ENCODE measurements around the gene ATF6. TPM values are rescaled to one million over a fixed set of nuclear protein-coding genes. Genes with fewer than 3 reads are reported as not detected.

ATF6 gene
- polyA plus RNA-seq, 2 of the 4 experiments (the other 2 are of a cell fraction) = 8.6 to 28.0 TPM

DNA sequence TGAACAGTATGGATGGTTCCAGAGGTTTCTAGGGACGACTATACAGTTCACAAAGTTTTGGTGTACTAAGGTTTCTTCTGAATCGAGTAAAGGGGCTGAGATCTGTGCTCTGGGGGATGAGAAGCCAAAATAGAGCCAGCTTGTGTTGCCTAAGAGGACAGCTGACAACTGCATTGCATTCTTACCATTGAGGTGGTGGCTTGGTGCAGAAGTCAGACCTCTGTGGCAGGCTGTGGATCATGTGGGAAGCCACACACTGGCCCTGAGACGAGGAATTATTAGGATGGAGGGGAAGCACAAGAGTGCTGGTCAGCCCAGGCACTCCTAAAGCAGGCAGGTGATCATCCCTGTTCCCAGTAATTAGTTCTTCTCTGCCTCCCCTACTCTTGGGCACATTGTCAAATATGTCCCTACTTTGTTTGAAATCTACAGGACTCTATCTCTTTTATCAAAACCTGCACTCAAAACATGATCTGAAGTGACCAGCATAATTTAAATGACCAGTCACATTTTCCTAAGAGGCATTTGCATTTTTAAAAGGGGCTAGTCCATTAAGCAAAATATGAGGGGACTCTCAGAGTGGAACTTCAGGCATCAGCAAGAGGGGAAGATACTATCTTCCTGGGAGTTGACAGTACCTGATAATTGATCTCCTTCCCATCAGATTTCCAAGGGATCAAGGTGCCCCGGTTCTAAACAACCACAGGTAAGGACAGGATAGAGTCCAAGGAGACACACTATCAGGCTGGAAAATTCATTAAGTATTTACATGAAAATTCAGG is 45.0 kb upstream of the ATF6 start, which contains the start of gene FCRLB:
FCRLB (plus strand) TSS at position 589 of the 782 bp plus-strand sequence. CDS start 1,129 bp downstream, outside the sequence.
- Histone ChIP-seq H3K9me3 (no peaks in the 10 kb centered on the region), H3K27ac (0 out of 6 replicates have a peak within 1 kb of the TSS, but pooled peaks of 1 of the 2 experiments have one; percentile 17), H3K4me3 (no peak within 1 kb of the TSS), H3K4me1 (peaks cover 15% of the 10 kb centered on the region; the same call in 2 of the 3 replicates), H3K4me2 (peak within 1 kb of the TSS; percentile 44; the same call in 2 of the 3 replicates)
- 48% methylated on average over 4 of the region's 4 CpGs for WGBS (ENCODE audit: missing lambda C conversion rate)
- ATAC-seq (no peak), DNase-seq (ENCODE audit: low read depth in 1 of 2, low spot score in 1 of 2) (no peak), FAIRE-seq (no peak)
- ChIA-PET CTCF (no interaction called here), POLR2A (no interaction called here)
- no peak for TF ChIP-seq NR3C1 (IDR thresholded peaks at IDR 0.05)
- TF ChIP-seq, protein P1, sequence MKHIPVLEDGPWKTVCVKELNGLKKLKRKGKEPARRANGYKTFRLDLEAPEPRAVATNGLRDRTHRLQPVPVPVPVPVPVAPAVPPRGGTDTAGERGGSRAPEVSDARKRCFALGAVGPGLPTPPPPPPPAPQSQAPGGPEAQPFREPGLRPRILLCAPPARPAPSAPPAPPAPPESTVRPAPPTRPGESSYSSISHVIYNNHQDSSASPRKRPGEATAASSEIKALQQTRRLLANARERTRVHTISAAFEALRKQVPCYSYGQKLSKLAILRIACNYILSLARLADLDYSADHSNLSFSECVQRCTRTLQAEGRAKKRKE (CRISPR knock-in tag; IDR thresholded peaks at IDR 0.05; ENCODE audit: low read depth) = no peak
- no peak for TF ChIP-seq CHD4 (IDR thresholded peaks at IDR 0.05; ENCODE audit: borderline replicate concordance)
- no peak for TF ChIP-seq POLR2A (IDR thresholded peaks at IDR 0.05; ENCODE audit: low read length)
- TF ChIP-seq JUNB (IDR thresholded peaks at IDR 0.05) = no peak
- TF ChIP-seq, protein P2, sequence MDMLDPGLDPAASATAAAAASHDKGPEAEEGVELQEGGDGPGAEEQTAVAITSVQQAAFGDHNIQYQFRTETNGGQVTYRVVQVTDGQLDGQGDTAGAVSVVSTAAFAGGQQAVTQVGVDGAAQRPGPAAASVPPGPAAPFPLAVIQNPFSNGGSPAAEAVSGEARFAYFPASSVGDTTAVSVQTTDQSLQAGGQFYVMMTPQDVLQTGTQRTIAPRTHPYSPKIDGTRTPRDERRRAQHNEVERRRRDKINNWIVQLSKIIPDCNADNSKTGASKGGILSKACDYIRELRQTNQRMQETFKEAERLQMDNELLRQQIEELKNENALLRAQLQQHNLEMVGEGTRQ (IDR thresholded peaks at IDR 0.05) = no peak

DNA sequence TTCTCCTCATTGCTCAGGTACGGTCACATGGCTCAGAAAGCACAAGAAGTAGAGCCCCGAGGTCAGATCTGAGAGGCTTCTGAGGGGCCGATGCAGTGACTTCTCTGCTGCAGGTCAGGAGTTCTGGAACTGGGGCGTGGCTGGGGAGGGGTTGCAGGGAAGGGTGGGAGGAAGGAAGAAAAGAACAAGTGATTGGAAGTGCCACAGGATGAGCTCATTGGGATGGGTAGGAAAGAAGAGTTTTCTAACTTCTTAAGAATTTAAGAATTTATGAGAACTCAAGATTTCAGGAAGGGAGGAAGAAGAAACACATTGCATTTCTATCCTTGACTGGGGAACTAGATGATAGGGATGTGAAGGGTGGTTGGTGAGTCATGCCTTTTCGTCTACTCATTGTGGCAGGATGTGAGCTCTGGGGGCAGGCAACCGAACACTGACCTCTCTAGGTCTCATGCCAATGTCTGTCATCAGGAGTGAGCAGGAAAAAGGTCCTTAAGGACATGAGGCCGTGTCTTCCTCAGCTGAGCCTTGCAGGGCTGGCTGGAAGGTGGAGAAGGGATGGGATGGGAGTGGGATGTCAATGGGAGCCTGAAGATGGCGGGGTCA is 44.3 kb upstream of the ATF6 start:
- no peak overlapping the region for H3K4me3 ChIP-seq
- ATAC-seq (no peak), DNase-seq (ENCODE audit: low read depth in 1 of 2, low spot score in 1 of 2) (peak; percentile 30 to 54), FAIRE-seq (no peak)
- ChIA-PET CTCF (no interaction called here), POLR2A (no interaction called here)
- 0 out of 6 replicates have a peak overlapping the region, but pooled peaks of 1 of the 2 experiments have one; percentile 17 for H3K27ac ChIP-seq
- peaks cover 15% of the 10 kb centered on the region; the same call in 2 of the 3 replicates for H3K4me1 ChIP-seq
- H3K9me3 ChIP-seq = no peaks in the 10 kb centered on the region
- 43% methylated on average over 8 of the region's 8 CpGs for WGBS (ENCODE audit: missing lambda C conversion rate)
- TF ChIP-seq, protein P3, sequence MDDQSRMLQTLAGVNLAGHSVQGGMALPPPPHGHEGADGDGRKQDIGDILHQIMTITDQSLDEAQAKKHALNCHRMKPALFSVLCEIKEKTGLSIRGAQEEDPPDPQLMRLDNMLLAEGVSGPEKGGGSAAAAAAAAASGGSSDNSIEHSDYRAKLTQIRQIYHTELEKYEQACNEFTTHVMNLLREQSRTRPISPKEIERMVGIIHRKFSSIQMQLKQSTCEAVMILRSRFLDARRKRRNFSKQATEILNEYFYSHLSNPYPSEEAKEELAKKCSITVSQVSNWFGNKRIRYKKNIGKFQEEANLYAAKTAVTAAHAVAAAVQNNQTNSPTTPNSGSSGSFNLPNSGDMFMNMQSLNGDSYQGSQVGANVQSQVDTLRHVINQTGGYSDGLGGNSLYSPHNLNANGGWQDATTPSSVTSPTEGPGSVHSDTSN (IDR thresholded peaks at IDR 0.05) = no peak
- TF ChIP-seq FOSL2 (IDR thresholded peaks at IDR 0.05) (no peak), FOSL2 (CRISPR knock-in tag; IDR thresholded peaks at IDR 0.05) (peak; percentile 60)
- H3K4me2 ChIP-seq = peak overlapping the region; percentile 44; the same call in 2 of the 3 replicates

DNA sequence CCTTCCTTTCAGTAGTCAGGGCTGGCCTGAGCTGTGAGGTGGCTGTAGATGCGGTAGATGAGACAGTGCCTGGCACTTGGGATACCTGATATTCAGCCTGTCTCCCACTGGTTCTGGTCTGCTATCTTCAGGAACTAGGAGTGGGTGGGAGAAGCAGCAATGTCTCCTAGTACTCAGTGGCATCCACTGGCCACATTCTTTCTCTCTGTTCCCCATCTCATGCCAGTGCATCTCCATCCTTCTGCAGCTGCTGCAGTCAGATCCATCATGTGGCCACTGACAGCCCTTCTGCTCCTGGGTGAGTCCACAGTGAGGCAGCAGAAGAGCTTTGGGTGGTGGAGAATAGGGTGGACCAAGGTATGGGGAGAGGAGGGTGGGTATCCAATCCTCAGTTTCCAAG is 43.7 kb upstream of the ATF6 start:
- Histone ChIP-seq H3K27ac (no peak overlapping the region), H3K9me3 (no peaks in the 10 kb centered on the region), H3K4me1 (peaks cover 15% of the 10 kb centered on the region; the same call in 2 of the 3 replicates), H3K4me2 (peak overlapping the region; percentile 44; the same call in 2 of the 3 replicates), H3K4me3 (no peak overlapping the region)
- ChIA-PET CTCF (no interaction called here), POLR2A (no interaction called here)
- no peak for ATAC-seq
- FAIRE-seq = no peak
- 100% methylated on average over 1 of the region's 1 CpG for WGBS (ENCODE audit: missing lambda C conversion rate)
- TF ChIP-seq HDAC2 (IDR thresholded peaks at IDR 0.05) (no peak), ZNF302 (CRISPR knock-in tag; IDR thresholded peaks at IDR 0.05) (no peak), HEYL (CRISPR knock-in tag; IDR thresholded peaks at IDR 0.05) (no peak), RNF2 (IDR thresholded peaks at IDR 0.05; ENCODE audit: borderline replicate concordance, low read depth) (no peak), CHD2 (IDR thresholded peaks at IDR 0.05; ENCODE audit: low read length, partially characterized antibody) (no peak), PHF8 (IDR thresholded peaks at IDR 0.05; ENCODE audit: borderline replicate concordance, low read depth) (no peak)
- TF ChIP-seq, protein P4, sequence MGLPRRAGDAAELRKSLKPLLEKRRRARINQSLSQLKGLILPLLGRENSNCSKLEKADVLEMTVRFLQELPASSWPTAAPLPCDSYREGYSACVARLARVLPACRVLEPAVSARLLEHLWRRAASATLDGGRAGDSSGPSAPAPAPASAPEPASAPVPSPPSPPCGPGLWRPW (IDR thresholded peaks at IDR 0.05) = no peak
- DNase-seq (ENCODE audit: low read depth in 1 of 2, low spot score in 1 of 2) = no peak
